ENCODE measurements around the gene TMC3. TPM values are rescaled to one million over a fixed set of nuclear protein-coding genes. Genes with fewer than 3 reads are reported as not detected.

TMC3 gene
- total RNA-seq, 2 donors from 2014 or later = not detected

DNA sequence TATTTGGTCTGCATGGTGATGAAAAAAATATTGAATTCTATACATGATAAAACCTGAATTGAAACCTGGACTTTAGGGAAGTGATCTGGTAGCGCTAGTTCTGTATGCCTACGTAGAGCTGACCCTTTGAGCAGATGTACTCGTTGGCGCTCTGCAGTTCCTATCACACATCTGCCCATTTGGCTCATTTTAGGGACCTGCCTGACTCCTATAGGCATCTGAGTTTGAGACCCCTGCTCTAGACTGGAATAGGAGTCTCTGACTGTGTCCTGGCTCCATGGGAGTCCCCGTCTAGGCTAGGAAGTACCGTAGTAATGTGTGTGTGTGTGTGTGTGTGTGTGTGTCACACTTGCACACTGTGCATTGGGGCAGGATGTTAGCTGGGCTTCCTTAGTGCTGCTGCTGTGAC is 71.3 kb downstream of the TMC3 start:
- DNase-seq (ENCODE audit: low spot score) = no peak
- Histone ChIP-seq H3K27ac (no peak overlapping the region), H3K4me3 (no peak overlapping the region), H3K36me3 (peaks cover 13% of the 10 kb centered on the region), H3K4me1 (no peaks in the 10 kb centered on the region), H3K9me3 (no peaks in the 10 kb centered on the region), H3K27me3 (no peaks in the 10 kb centered on the region)
- TF ChIP-seq, protein P1, sequence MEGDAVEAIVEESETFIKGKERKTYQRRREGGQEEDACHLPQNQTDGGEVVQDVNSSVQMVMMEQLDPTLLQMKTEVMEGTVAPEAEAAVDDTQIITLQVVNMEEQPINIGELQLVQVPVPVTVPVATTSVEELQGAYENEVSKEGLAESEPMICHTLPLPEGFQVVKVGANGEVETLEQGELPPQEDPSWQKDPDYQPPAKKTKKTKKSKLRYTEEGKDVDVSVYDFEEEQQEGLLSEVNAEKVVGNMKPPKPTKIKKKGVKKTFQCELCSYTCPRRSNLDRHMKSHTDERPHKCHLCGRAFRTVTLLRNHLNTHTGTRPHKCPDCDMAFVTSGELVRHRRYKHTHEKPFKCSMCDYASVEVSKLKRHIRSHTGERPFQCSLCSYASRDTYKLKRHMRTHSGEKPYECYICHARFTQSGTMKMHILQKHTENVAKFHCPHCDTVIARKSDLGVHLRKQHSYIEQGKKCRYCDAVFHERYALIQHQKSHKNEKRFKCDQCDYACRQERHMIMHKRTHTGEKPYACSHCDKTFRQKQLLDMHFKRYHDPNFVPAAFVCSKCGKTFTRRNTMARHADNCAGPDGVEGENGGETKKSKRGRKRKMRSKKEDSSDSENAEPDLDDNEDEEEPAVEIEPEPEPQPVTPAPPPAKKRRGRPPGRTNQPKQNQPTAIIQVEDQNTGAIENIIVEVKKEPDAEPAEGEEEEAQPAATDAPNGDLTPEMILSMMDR (IDR thresholded peaks at IDR 0.05) = no peak

- Histone ChIP-seq H3K4me3 (no peak overlapping the region), H3K9me3 (no peaks in the 10 kb centered on the region), H3K4me1 (peaks cover 0 to 4% of the 10 kb centered on the region in 2 donors), H3K27ac (no peak overlapping the region), H3K36me3 (peaks cover 13% of the 10 kb centered on the region), H3K27me3 (no peaks in the 10 kb centered on the region)
- DNase-seq (ENCODE audit: low spot score) = no peak
- TF ChIP-seq, protein P1 (IDR thresholded peaks at IDR 0.05) = no peak
These were observed 72.1 kb downstream of the TMC3 start for GRCh38 chr15:81301815-81302399.

DNA sequence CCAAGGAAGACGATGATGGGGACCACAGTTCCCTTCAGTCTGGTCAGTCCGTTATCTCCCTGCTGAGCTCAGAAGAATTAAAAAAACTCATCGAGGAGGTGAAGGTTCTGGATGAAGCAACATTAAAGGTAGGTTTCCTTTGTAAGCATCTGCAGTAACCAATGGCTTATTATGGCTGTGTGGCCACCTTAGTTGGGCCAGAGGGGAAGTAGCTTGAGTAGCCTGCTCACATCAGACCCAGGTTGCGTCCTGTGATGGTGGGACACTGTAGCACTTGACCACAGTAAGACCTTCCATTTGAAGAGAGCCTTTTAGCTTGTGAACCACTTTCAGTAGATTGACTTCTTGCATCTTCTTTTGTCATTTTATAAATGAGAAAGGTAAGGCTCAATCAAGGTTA is 72.6 kb downstream of the TMC3 start:
- Histone ChIP-seq H3K9me3 (no peaks in the 10 kb centered on the region), H3K4me3 (no peak overlapping the region), H3K27me3 (no peaks in the 10 kb centered on the region), H3K27ac (no peak overlapping the region), H3K36me3 (peaks cover 7% of the 10 kb centered on the region), H3K4me1 (peaks cover 0 to 8% of the 10 kb centered on the region in 2 donors)
- no peak for DNase-seq (ENCODE audit: low spot score)
- TF ChIP-seq, protein P1 (IDR thresholded peaks at IDR 0.05) = no peak

DNA sequence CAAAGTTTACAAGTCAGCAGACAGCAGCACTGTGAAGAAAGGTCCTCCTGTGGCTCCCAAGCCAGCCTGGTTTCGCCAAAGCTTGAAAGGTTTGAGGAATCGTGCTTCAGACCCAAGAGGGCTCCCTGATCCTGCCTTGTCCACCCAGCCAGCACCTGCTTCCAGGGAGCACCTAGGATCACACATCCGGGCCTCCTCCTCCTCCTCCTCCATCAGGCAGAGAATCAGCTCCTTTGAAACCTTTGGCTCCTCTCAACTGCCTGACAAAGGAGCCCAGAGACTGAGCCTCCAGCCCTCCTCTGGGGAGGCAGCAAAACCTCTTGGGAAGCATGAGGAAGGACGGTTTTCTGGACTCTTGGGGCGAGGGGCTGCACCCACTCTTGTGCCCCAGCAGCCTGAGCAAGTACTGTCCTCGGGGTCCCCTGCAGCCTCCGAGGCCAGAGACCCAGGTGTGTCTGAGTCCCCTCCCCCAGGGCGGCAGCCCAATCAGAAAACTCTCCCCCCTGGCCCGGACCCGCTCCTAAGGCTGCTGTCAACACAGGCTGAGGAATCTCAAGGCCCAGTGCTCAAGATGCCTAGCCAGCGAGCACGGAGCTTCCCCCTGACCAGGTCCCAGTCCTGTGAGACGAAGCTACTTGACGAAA is 74.3 kb downstream of the TMC3 start:
- Histone ChIP-seq H3K36me3 (no peaks in the 10 kb centered on the region), H3K27ac (no peak overlapping the region), H3K27me3 (no peaks in the 10 kb centered on the region), H3K9me3 (no peaks in the 10 kb centered on the region), H3K4me3 (no peak overlapping the region), H3K4me1 (peaks cover 0 to 25% of the 10 kb centered on the region in 2 donors)
- no peak for DNase-seq (ENCODE audit: low spot score)
- TF ChIP-seq, protein P1 (IDR thresholded peaks at IDR 0.05) = no peak

DNA sequence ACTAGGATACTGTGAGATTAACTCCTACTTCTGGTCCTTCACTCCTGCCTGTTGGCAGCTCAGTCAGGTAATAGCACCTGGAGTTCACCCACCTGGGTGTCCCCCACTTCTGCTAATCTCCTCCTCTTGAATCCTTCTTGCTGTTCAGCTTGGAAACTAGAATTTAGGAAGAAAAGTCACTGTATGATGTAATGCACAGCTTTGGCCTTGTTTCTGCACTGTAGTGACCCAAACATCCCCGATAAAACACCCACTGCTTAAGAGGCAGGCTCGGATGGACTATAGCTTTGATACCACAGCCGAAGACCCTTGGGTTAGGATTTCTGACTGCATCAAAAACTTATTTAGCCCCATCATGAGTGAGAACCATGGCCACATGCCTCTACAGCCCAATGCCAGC is 74.9 kb downstream of the TMC3 start:
- Histone ChIP-seq H3K27ac (no peak overlapping the region), H3K4me3 (no peak overlapping the region), H3K4me1 (peaks cover 0 to 31% of the 10 kb centered on the region in 2 donors), H3K36me3 (no peaks in the 10 kb centered on the region), H3K27me3 (no peaks in the 10 kb centered on the region), H3K9me3 (no peaks in the 10 kb centered on the region)
- DNase-seq (ENCODE audit: low spot score) = no peak
- TF ChIP-seq, protein P1 (IDR thresholded peaks at IDR 0.05) = no peak

Data from right atrium auricular region (tissue), 2 donors.